Measurements from ENCODE around the gene KBTBD3.

Gene KBTBD3, protein sequence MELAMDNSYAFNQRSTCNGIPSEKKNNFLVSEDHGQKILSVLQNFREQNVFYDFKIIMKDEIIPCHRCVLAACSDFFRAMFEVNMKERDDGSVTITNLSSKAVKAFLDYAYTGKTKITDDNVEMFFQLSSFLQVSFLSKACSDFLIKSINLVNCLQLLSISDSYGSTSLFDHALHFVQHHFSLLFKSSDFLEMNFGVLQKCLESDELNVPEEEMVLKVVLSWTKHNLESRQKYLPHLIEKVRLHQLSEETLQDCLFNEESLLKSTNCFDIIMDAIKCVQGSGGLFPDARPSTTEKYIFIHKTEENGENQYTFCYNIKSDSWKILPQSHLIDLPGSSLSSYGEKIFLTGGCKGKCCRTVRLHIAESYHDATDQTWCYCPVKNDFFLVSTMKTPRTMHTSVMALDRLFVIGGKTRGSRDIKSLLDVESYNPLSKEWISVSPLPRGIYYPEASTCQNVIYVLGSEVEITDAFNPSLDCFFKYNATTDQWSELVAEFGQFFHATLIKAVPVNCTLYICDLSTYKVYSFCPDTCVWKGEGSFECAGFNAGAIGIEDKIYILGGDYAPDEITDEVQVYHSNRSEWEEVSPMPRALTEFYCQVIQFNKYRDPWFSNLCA

GRCh38 chr11:106076919-106077608 lies at the start of gene KBTBD3:
Gene KBTBD3, minus strand, starts transcription at chr11:106077347. Its CDS starts 18,250 bp downstream, at chr11:106059097.
- peak; percentile 99 for DNase-seq (ENCODE audit: low read depth)

GRCh38 chr11:106121570-106122320 lies 44.6 kb upstream of the KBTBD3 start:
- no peak for DNase-seq (ENCODE audit: low read depth)

DNA sequence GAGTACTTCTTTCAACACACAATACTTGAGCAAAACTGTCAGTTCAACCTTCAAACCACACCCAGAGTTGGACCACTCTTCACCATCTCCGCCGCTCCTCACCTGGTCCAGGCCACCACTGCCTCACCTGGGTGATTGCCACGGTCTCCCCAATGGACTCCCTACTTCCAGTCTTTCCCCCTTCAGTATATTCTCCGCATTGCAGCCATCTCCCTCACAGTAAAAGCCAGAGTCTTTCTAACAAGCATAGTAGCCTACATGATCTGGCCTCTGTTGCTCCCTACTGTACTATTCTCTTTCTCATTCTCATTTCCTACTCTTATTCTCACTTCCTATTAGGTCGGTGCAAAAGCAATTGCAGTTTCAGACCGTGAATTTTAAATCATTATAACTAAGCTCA lies 28.8 kb upstream of the KBTBD3 start:
- no peak for DNase-seq (ENCODE audit: low read depth)

- no peak for DNase-seq (ENCODE audit: low read depth)
Observed at GRCh38 chr11:106101819-106102218, 24.7 kb upstream of the KBTBD3 start.

DNA sequence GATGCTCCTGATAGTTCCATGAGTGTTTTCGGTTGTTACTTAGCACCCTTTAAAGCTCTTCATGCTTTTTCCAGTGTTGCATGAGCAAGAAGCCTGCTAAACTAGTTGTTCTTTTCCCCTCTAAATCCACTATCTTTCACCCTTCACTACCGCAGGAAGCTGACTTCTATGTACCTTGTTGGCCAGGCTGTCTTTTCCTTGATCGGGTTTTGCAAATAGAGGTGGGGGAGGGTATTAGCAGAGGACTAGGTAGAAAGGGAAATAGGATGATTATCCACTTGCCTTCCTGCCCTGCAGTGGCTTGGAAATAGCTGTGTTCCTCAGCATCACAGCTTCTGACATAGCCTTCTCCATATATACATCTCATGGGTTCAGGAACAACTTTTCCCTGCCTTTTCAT lies 24.2 kb upstream of the KBTBD3 start:
- no peak for DNase-seq (ENCODE audit: low read depth)

DNA sequence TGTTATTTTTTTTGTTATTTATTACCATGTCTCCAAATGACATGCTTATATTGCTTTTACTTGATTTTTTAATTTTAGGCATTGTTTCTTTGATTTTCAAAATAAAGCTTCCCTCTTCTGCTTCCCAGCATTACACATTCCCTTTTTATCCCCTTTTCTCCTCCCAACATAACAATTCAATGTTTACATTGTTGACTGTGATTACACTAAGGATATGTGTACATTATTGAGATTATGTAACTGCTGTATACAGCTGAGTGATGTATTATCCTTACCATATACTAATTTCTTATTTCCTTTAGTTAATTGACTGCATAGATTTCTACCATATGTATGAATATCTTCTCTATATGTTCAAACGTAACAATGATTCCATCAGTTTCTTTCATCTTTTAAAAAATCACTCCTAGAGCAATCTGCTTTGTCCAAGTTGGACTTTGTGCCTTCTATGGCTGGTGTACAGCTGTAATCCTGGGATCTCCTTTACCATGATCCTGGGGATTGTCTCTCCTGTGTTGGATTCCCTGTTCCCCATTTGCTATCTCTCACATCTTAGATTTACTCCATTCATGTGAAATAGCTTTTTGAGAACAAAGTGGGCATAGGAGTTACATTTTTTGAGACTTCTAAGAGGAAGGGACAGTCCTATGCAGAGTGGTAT lies 21.9 kb upstream of the KBTBD3 start:
- no peak for DNase-seq (ENCODE audit: low read depth)

- no peak for DNase-seq (ENCODE audit: low read depth)
Observed at GRCh38 chr11:106092446-106092845, 15.3 kb upstream of the KBTBD3 start.

- DNase-seq (ENCODE audit: low read depth) = peak; percentile 55
Observed at GRCh38 chr11:106091480-106092123, 14.5 kb upstream of the KBTBD3 start.

DNA sequence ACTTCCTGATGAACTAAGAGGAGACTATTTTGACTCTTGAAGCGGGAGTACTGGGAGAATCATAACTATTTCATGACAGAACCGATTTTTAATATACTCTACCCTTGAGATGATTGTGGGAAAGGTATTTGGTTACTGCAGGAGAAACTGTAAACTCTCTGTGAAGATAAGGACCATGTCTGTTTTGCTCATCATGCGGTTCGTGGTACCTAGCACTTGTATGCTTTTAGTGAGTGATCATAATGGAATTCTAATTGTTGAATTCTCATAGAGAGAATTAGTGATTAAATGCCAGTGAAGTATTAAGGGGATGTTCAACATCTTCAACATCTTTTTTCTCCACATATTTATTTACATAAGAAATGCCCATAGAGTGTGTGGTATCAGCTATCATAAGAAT lies 11.7 kb upstream of the KBTBD3 start:
- DNase-seq (ENCODE audit: low read depth) = no peak

GRCh38 chr11:106087815-106088435 lies 10.8 kb upstream of the KBTBD3 start:
- peak; percentile 43 for DNase-seq (ENCODE audit: low read depth)

DNA sequence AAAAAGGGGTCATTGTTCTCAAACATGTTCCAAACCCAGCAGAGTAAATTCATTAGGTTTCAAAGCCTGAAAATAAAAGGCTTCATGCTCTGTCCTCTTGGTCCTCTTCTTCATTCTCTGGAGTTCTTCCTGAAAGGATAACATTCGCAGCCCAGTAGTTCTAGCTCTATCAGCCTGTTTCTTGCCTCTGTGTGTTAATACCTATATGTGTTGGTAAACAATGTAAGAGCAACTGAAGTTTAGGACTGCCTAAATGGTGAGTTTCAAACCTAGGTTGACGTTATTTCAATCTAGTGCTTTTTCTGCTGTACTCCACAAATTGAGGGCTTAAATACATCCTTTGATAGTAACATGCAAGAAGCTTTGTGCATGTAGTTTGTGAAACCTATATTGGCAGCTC lies 9.7 kb upstream of the KBTBD3 start:
- DNase-seq (ENCODE audit: low read depth) = no peak

GRCh38 chr11:106086135-106086534 lies 9.0 kb upstream of the KBTBD3 start:
- no peak for DNase-seq (ENCODE audit: low read depth)

GRCh38 chr11:106082096-106082495 lies 4.9 kb upstream of the KBTBD3 start:
- DNase-seq (ENCODE audit: low read depth) = no peak

- peak; percentile 8 for DNase-seq (ENCODE audit: low read depth)
Observed at GRCh38 chr11:106077609-106078455, 685 bp upstream of the KBTBD3 start, which contains the start of gene AASDHPPT. Gene AASDHPPT, plus strand, starts transcription at chr11:106077662. Its CDS starts 49 bp downstream, at chr11:106077711.

DNA sequence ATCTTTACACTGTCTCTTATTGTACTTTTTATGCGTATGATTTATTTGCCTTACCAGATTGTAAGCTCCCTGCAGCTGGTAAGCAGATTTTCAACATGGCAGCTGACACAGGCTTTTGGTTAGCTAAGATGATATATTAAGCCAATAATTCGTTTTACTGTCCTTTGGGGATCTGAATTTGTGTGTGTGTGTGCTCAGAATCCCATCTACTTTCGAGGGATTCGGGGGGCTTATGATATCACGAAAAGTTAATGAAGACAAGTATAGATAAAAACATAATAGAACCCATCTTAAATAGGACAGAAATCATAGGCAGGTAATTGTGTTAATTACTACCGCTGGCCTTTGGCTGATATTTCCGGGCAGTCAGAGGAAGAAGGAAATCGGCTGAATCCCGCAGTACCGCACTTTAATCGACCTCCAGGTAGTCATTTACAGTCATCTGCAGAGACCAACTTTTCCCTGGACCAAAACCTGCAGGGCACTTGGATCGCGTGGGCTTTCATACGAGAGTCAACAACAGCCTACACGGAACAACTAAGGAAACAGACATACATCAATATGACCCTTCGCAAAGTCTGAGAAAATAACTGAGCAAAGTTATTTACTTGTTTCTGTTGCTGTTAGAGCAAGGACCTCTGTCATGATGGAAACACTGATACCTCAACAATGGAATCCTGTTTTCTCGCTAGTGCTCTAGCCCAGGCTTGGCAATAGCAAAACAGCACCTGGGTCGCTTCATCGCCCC lies 802 bp downstream of the KBTBD3 start:
- no peak for DNase-seq (ENCODE audit: low read depth)

DNA sequence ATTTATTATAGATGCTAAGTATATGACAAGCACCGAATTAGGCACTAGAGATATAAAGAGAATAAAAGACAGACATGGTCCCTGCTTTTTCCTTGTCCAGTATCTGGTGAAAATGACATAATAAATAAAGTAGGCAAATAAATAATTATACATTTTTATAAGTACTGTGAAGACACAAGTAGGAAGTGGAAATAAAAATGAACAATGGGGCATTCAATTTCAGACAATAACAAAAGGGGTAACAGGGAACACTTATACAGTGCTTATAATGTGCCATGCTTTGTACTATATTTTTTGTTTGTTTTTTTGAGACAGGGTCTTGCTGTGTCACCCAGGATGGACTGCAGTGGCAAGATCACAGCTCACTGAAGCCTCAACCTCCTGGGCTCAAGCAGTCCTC lies 4.3 kb downstream of the KBTBD3 start:
- no peak for DNase-seq (ENCODE audit: low read depth)

GRCh38 chr11:106070606-106071005 lies 6.5 kb downstream of the KBTBD3 start:
- no peak for DNase-seq (ENCODE audit: low read depth)

DNA sequence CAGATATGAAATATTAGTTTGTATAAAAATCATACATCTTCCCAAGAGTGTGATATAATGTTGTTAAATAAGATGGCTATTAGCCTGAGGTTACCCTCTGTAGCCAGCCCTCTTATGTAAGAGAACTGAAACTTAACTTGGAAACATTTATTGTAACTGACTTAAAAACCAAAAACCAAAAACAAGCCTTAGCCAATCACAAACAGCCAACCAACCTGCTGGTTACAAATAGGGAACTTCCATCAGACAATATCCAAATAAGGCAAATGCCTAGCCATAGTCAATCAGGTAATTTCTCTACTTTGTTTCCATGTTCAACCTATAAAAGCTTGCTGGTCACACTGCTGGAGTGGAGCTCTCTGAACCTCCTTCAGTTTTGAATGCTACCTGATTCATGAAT lies 14.1 kb downstream of the KBTBD3 start:
- no peak for DNase-seq (ENCODE audit: low read depth)

All from fibroblast of the conjunctiva (primary cell).